Suprapubic skin (tissue), 4 donors: Measurements from ENCODE around the gene DGCR2.

Experiments
- CTCF ChIP-seq, 2 donors: fragments of 200-600 bp in 1 of 2; fragments of 450-650 bp in 1 of 2; sonication (generic) in 1 of 2; IDR thresholded peaks; one replicate each; pipeline ENCODE4 v1.5.1; 2016 to 2019; ENCODE audit warnings: antibody characterized with exemption in 2 of 2, mild to moderate bottlenecking in 1 of 2, moderate library complexity in 1 of 2
- EP300 ChIP-seq: sonication (generic); formaldehyde crosslinking; IDR thresholded peaks from one replicate; pipeline ENCODE4 v1.6.1; 2017; ENCODE audit warnings: antibody characterized with exemption
- POLR2A ChIP-seq, 2 donors: fragments of 450-650 bp; IDR thresholded peaks; one replicate each; pipeline ENCODE4 v1.6.1; 2017; ENCODE audit warnings: antibody characterized with exemption in 2 of 2, mild to moderate bottlenecking in 2 of 2, moderate library complexity in 2 of 2
- POLR2AphosphoS5 ChIP-seq, 3 donors: sonication (generic); formaldehyde crosslinking; IDR thresholded peaks; one replicate each; pipeline ENCODE4 v1.6.1; 2017; ENCODE audit warnings: antibody characterized with exemption in 3 of 3

DNA sequence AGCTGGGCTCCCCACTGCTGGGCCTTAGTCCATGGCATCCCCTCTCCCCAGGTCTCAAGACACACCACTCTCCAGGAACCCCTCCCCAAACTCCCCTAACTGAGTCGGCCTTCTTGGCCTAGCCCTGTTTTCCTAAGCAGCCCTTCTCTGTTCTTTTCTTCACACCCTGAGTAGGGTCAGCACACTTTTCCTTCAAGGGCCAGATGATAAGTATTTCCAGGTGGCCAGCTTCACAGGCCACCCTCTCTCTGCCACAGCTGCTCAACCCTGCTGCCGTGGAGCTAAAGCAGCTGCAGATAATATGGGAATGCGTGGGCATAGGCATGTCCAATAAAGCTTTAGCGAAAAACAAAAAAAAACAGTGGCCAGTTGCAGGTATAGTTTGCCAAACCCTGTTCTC, 24.1 kb downstream of the DGCR2 start:
- TF ChIP-seq CTCF (IDR thresholded peaks at IDR 0.05) (no peak), POLR2A (IDR thresholded peaks at IDR 0.05) (no peak), EP300 (no peak), POLR2AphosphoS5 (IDR thresholded peaks at IDR 0.05) (no peak)
